Left lung (tissue), 10 donors: ENCODE measurements around the gene USP21. TPM values are rescaled to one million over a fixed set of nuclear protein-coding genes. Genes with fewer than 3 reads are reported as not detected.
A peak's percentile ranks its signal among the peaks of the same experiment; 100 is the strongest.

ENCODE experiments used
- ATAC-seq: fragments of 200-7000 bp; cut with Tn5 transposase; one replicate; pipeline ENCODE4 v1.9.1; 2020; ENCODE audit warnings: moderate library complexity
- DNase-seq, 4 donors: peaks; one replicate each; pipeline ENCODE4 v3.0.0-alpha.2; 2013 to 2020
- H3K27ac ChIP-seq, 2 donors: fragments of 200-600 bp; sonication (generic) in 1 of 2; one replicate each; pipeline versions ENCODE4 v1.5.0 to v1.8.0; 2020 to 2021
- H3K27me3 ChIP-seq, 2 donors: fragments of 200-600 bp; sonication (generic) in 1 of 2; one replicate each; pipeline versions ENCODE4 v1.5.0 to v1.8.0; 2020 to 2021
- H3K36me3 ChIP-seq, 2 donors: fragments of 200-600 bp; sonication (generic) in 1 of 2; one replicate each; pipeline versions ENCODE4 v1.5.0 to v1.8.0; 2020 to 2021
- H3K4me1 ChIP-seq, 2 donors: fragments of 200-600 bp; one replicate each; pipeline ENCODE4 v1.8.0; 2021
- H3K4me3 ChIP-seq, 2 donors: fragments of 200-600 bp; sonication (generic) in 1 of 2; one replicate each; pipeline versions ENCODE4 v1.5.0 to v1.8.0; 2020 to 2021; ENCODE audit warnings: mild to moderate bottlenecking in 1 of 2
- H3K9me3 ChIP-seq, 2 donors: fragments of 200-600 bp; sonication (generic) in 1 of 2; one replicate each; pipeline versions ENCODE4 v1.5.0 to v1.8.0; 2020 to 2021
- intact Hi-C, 2 donors: fragments of 100-400 bp; cut with DNase I; formaldehyde crosslinking; loops; one replicate each; pipeline versions ENCODE4 v1.11.2 to v1.14.2; 2022
- polyA plus RNA-seq, 6 donors: library from polyadenylated mRNA; unstranded; fragments of 120-200 nt; gene quantifications; one replicate each; pipeline ENCODE4 v1.2.1, GENCODE V29; 2013; ENCODE audit not compliant: insufficient read length in 6 of 6
- total RNA-seq, 2 donors: library from RNA; stranded (reverse); fragmentation: NEBNext Ultra II Directional; extraction: Animal tissue kit (Norgen Biotek cat#: 25700); gene quantifications; one replicate each; pipeline ENCODE4 v1.2.1, GENCODE V29; 2021
- TF ChIP-seq, protein P1 (sequence below), 2 donors: fragments of 200-600 bp; sonication (generic) in 1 of 2; IDR thresholded peaks; one replicate each; pipeline versions ENCODE4 v1.5.0 to v1.8.0; 2021; ENCODE audit warnings: antibody characterized with exemption in 2 of 2
- donor health status: DM: no; HTN: yes; CAD: no.
- donor health status: DM: no; HTN: no; CAD: no.

The USP21 gene
- total and polyA plus RNA-seq, 8 donors, result 24.1 to 53.3 (median 45.5) TPM

DNA sequence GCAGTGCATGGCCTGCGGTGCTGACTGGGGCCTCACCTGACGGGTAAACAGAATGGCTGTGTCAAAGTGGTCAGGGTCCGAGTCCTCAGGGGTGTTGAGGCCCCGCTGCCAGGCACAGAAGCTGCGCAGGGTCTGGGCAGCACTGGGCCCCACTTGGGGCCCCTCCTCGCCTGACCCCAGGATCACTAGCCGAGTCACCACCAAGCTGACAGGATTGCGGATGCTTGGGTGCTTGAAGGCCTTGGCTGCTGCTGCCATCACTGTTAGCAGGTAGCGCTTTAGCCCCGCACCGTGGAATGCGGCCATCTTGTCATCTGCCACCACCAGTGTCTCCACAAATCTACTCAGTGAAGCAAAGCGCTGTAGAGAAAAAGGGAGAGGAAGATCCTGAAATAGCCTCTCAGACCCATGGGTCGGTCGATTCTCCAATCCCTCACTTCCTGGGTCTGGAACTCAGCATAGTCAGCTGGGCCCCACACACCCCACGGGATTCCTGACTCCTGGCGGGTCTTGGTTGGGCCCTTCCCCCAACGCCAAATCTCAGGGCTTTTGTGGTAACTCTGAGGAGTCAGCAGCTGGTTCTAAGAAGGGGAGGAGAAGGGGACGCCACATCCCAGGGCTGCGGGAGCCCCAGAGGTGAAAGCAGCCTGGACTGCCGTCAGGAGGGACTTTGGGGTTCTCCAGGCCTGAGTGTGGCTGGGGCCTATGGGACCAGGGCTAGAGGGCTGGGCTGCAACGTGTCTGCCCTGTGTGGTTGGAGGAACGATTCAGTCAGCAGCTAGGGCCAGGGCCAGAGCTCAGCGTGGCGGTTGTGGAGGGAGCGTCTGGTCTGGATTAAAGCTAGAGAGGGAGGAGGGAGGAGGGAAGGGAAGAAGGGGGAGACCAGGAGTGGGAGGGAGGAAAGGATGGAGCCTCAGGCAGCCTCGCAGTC, 37.5 kb downstream of the USP21 start:
- peaks cover 19 to 65% of the 10 kb centered on the region in 2 donors for H3K4me1 ChIP-seq
- H3K36me3 ChIP-seq, result peaks cover 0 to 2% of the 10 kb centered on the region in 2 donors
- peak in 1 of 4 donors; percentile 56 for DNase-seq
- intact Hi-C loops, result no loop called here
- H3K27ac ChIP-seq, result peak overlapping the region in 1 of 2 donors; percentile 75
- peak; percentile 2 for ATAC-seq
- no peaks in the 10 kb centered on the region for H3K27me3 ChIP-seq
- H3K9me3 ChIP-seq, result no peaks in the 10 kb centered on the region
- peak overlapping the region; percentile 9 to 30 for H3K4me3 ChIP-seq
- TF ChIP-seq, protein P1, sequence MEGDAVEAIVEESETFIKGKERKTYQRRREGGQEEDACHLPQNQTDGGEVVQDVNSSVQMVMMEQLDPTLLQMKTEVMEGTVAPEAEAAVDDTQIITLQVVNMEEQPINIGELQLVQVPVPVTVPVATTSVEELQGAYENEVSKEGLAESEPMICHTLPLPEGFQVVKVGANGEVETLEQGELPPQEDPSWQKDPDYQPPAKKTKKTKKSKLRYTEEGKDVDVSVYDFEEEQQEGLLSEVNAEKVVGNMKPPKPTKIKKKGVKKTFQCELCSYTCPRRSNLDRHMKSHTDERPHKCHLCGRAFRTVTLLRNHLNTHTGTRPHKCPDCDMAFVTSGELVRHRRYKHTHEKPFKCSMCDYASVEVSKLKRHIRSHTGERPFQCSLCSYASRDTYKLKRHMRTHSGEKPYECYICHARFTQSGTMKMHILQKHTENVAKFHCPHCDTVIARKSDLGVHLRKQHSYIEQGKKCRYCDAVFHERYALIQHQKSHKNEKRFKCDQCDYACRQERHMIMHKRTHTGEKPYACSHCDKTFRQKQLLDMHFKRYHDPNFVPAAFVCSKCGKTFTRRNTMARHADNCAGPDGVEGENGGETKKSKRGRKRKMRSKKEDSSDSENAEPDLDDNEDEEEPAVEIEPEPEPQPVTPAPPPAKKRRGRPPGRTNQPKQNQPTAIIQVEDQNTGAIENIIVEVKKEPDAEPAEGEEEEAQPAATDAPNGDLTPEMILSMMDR (IDR thresholded peaks at IDR 0.05), result no peak

DNA sequence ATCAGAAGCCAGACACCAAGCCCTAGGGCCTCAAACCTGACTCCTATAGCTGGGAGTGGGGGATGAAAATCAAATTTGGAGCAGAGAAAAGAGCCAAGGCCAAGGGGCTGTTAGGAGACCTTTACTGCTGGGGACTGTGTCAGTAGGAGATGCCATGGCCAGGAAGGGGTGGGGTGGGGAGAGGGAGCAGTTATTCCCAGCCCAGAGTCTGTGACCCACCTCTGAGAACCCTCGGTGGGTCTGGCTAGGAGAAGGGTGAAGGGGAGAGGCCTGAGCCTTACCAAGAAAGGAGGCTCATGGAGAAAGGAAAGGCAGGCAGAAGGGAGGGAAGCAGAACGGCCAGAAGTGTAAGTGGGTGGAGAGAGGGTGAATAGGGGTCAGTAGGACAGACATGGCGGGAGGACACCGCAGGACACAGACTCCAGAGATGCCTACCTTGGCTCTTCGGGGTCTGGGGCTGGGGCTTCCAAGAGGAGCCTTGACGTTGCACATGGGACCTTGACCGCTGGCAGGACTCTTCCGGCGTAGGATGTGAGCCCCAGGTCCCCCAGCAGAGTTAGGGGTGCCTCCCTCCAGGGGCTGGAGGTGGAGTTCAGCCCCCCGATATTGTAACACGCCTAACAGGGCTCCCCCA, 38.4 kb downstream of the USP21 start:
- TF ChIP-seq, protein P1 (IDR thresholded peaks at IDR 0.05), result no peak
- H3K27me3 ChIP-seq, result no peaks in the 10 kb centered on the region
- intact Hi-C loops, result no loop called here
- peak overlapping the region; percentile 58 to 75 for H3K27ac ChIP-seq
- peak overlapping the region; percentile 9 to 30 for H3K4me3 ChIP-seq
- no peak for DNase-seq
- no peak for ATAC-seq
- H3K4me1 ChIP-seq, result peaks cover 20 to 58% of the 10 kb centered on the region in 2 donors
- H3K9me3 ChIP-seq, result no peaks in the 10 kb centered on the region
- no peaks in the 10 kb centered on the region for H3K36me3 ChIP-seq

DNA sequence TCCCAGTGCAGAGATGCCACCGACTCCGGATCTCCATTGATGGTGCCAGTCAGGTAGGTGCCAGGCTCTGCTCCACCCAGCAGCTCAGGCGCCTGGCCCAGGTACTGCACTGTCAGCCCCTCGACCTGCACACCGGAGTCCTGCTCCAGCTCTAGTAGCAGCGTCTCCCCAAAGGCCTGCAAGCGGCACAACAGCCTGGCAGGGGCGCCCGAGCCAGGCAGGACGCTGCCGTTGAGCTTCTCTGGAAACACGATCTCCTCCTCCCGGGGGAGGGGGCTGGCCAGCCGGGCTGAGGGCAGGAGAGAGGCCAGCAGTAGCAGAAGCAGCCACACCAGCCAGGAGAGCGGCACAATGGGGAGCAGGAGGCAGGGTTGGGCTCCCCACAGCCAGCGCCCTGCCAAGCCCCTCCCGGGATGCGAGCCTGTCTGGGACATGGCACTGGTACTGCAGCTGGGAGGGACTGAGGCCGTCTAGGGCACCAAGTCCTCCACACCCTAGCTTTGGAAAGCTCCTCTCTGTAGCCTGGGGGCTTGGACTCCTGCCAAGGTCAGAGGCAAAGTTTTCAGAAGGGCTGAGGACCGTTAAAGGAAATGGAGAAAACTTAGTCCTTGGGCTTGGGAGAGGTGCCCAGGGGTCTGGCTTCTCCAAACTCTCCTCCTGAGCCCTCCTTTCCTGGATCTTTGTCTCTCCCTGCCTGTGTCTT, 39.0 kb downstream of the USP21 start:
- TF ChIP-seq, protein P1 (IDR thresholded peaks at IDR 0.05), result no peak
- DNase-seq, result peak in 1 of 4 donors; percentile 60

GRCh38 chr1:161198897-161199431, 39.7 kb downstream of the USP21 start, which contains the start of gene ADAMTS4:
ADAMTS4 (minus strand) TSS chr1:161199054; CDS start chr1:161198627, 427 bp downstream.
- ATAC-seq (peak; percentile 9), DNase-seq (peak in 3 of 4 donors; percentile 54 to 86 (median 70))
- Histone ChIP-seq H3K4me1 (peaks cover 32 to 65% of the 10 kb centered on the region in 2 donors), H3K4me3 (peak within 1 kb of the TSS; percentile 9 to 30), H3K36me3 (no peaks in the 10 kb centered on the region), H3K27ac (peak within 1 kb of the TSS; percentile 89 to 98), H3K9me3 (no peaks in the 10 kb centered on the region), H3K27me3 (no peaks in the 10 kb centered on the region)
- intact Hi-C loops, result no loop called here
- TF ChIP-seq, protein P1 (IDR thresholded peaks at IDR 0.05), result no peak

More for the DNA sequence above, 39.0 kb downstream of the USP21 start:
- no peak for ATAC-seq
- intact Hi-C loops, result no loop called here
- Histone ChIP-seq H3K9me3 (no peaks in the 10 kb centered on the region), H3K27ac (peak overlapping the region; percentile 58 to 75), H3K36me3 (no peaks in the 10 kb centered on the region), H3K27me3 (no peaks in the 10 kb centered on the region), H3K4me1 (peaks cover 26 to 61% of the 10 kb centered on the region in 2 donors), H3K4me3 (peak overlapping the region; percentile 9 to 30)
